ENCODE data around the gene MRPS9.
A peak's percentile ranks its signal among the peaks of the same experiment; 100 is the strongest.

The MRPS9 gene

GRCh38 chr2:105143467-105144151, 105.7 kb downstream of the MRPS9 start:
- H3K9me3 Mint-ChIP-seq, result no peaks in the 10 kb centered on the region
- peaks cover 9% of the 10 kb centered on the region for H3K4me1 Mint-ChIP-seq
- ATAC-seq, result peak; percentile 66
- H3K27me3 Mint-ChIP-seq, result peaks cover 48% of the 10 kb centered on the region
- H3K27ac Mint-ChIP-seq, result no peak overlapping the region
- H3K4me3 Mint-ChIP-seq, result peak overlapping the region; percentile 67
- no peaks in the 10 kb centered on the region for H3K36me3 Mint-ChIP-seq (ENCODE audit: low read depth)
- peak; percentile 49 for DNase-seq

- Mint-ChIP-seq H3K4me1 (peaks cover 9% of the 10 kb centered on the region), H3K36me3 (ENCODE audit: low read depth) (no peaks in the 10 kb centered on the region), H3K27ac (no peak overlapping the region), H3K4me3 (peak overlapping the region; percentile 75), H3K27me3 (peaks cover 54% of the 10 kb centered on the region), H3K9me3 (no peaks in the 10 kb centered on the region)
- ATAC-seq (no peak), DNase-seq (no peak)
Measured at GRCh38 chr2:105144152-105144940, 106.5 kb downstream of the MRPS9 start.

- peak overlapping the region; percentile 75 for H3K4me3 Mint-ChIP-seq
- H3K27ac Mint-ChIP-seq, result no peak overlapping the region
- DNase-seq (no peak), ATAC-seq (peak; percentile 64)
- H3K27me3 Mint-ChIP-seq, result peaks cover 57% of the 10 kb centered on the region
- no peaks in the 10 kb centered on the region for H3K36me3 Mint-ChIP-seq (ENCODE audit: low read depth)
- H3K9me3 Mint-ChIP-seq, result no peaks in the 10 kb centered on the region
- H3K4me1 Mint-ChIP-seq, result peaks cover 9% of the 10 kb centered on the region
Measured at GRCh38 chr2:105144941-105145300, 107.1 kb downstream of the MRPS9 start.

GRCh38 chr2:105149272-105149671, 111.4 kb downstream of the MRPS9 start:
- ATAC-seq, result no peak
- DNase-seq, result no peak
- no peak overlapping the region for H3K4me3 Mint-ChIP-seq
- H3K4me1 Mint-ChIP-seq, result peaks cover 6% of the 10 kb centered on the region
- no peaks in the 10 kb centered on the region for H3K9me3 Mint-ChIP-seq
- H3K36me3 Mint-ChIP-seq (ENCODE audit: low read depth), result no peaks in the 10 kb centered on the region
- H3K27ac Mint-ChIP-seq, result no peak overlapping the region
- H3K27me3 Mint-ChIP-seq, result peaks cover 46% of the 10 kb centered on the region
